ENCODE results near the gene TTC38. TPM values are rescaled to one million over a fixed set of nuclear protein-coding genes. Genes with fewer than 3 reads are reported as not detected.

Gene TTC38
- total RNA-seq, 2 donors from 2014 or later, result 67.7 to 76.9 TPM

DNA sequence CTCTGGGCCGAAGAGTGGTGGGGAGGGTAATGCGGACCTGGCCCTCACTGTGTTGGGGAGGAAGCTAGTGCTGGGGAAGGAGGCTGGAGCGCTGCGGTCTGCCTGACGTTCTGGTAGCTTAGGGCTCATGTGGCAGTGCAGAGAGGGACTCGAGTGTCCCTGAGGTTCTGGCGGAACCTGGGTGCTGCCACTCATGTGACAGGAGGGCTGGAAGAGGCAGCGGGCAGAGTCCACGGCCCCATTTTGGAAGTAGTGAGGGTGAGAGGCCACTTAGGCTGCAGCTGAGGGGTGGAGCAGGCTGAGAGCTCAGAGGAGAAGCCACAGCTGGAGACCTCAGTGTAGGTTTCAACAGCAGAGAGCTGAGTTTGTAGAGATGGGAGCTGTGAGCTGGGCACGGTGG is 51.5 kb downstream of the TTC38 start:
- TF ChIP-seq, protein P1, sequence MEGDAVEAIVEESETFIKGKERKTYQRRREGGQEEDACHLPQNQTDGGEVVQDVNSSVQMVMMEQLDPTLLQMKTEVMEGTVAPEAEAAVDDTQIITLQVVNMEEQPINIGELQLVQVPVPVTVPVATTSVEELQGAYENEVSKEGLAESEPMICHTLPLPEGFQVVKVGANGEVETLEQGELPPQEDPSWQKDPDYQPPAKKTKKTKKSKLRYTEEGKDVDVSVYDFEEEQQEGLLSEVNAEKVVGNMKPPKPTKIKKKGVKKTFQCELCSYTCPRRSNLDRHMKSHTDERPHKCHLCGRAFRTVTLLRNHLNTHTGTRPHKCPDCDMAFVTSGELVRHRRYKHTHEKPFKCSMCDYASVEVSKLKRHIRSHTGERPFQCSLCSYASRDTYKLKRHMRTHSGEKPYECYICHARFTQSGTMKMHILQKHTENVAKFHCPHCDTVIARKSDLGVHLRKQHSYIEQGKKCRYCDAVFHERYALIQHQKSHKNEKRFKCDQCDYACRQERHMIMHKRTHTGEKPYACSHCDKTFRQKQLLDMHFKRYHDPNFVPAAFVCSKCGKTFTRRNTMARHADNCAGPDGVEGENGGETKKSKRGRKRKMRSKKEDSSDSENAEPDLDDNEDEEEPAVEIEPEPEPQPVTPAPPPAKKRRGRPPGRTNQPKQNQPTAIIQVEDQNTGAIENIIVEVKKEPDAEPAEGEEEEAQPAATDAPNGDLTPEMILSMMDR (IDR thresholded peaks at IDR 0.05), result no peak
- ATAC-seq (ENCODE audit: insufficient number of reproducible peaks, low FRiP score, low read depth) (no peak), DNase-seq (ENCODE audit: low spot score) (no peak)

DNA sequence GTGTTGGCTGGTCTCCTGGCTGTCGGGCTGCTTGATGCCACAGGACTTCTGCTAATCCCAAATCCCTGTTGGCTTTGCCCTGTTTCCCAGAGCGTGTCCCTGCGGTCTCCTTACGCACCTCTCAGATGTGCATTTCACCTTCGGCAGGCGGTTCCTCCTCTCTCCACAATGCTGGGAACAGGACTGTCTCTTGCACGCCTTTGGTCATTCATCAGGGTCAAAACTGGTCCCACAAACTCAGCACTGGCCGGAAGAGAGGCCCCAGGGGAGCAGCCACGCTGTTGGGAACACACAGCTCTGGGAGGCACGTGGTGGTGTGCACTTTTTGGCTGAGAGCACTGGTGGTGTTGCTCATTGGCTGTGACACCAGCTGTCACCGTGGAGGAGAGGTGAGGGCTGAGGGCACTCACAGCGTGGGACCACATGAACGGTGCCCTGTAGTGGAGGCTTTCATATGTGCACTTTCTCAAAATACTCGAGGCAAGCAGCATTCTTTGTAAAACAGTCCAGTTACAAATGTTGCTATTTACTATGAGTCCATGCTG is 52.4 kb downstream of the TTC38 start:
- Histone ChIP-seq H3K36me3 (no peaks in the 10 kb centered on the region), H3K9me3 (no peaks in the 10 kb centered on the region), H3K27me3 (replicated peaks; ENCODE audit: insufficient read depth) (no peaks in the 10 kb centered on the region), H3K27ac (no peak overlapping the region), H3K4me1 (ENCODE audit: control insufficient read depth in 1 of 2, low read depth in 2 of 2) (no peaks in the 10 kb centered on the region), H3K4me3 (no peak overlapping the region)
- DNase-seq (ENCODE audit: low spot score), result no peak
- no peak for ATAC-seq (ENCODE audit: insufficient number of reproducible peaks, low FRiP score, low read depth)
- TF ChIP-seq, protein P1 (IDR thresholded peaks at IDR 0.05), result no peak

More for the DNA sequence above, 51.5 kb downstream of the TTC38 start:
- no peaks in the 10 kb centered on the region for H3K4me1 ChIP-seq (ENCODE audit: control insufficient read depth in 1 of 2, low read depth in 2 of 2)
- no peaks in the 10 kb centered on the region for H3K36me3 ChIP-seq
- H3K27ac ChIP-seq, result no peak overlapping the region
- no peak overlapping the region for H3K4me3 ChIP-seq
- H3K27me3 ChIP-seq (replicated peaks; ENCODE audit: insufficient read depth), result no peaks in the 10 kb centered on the region
- H3K9me3 ChIP-seq, result no peaks in the 10 kb centered on the region

DNA sequence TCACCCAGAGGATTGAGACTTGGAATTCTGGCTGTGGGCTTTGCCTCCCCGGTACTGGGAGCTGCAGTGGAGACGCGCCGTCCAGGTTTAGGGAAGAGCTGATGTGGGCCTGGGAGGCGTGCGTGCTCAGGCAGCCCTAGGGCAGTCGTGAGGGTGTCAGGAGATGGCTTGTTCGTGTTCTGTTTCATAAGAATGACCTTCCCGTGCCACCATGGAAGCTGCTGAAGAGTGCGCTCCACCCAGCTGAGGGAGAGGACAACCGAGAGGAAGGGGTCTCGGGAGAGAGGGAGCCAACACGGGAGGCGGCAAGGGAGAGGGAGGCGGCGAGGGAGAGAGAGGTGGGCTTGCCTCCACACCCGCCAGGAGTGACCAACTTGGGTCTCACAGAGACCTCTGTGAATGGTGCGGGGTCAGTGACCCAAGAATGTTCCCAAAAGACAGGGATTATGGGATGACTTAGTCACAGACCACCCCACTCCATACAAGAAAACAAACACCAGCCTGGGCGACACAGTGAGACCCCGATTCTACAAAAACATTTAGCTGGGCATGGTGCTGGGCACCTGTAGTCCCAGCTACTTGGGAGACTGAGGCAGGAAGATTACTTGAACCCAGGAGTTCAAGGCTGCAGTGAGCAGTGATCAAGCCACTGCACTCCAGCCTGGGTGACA is 53.0 kb downstream of the TTC38 start:
- TF ChIP-seq, protein P1 (IDR thresholded peaks at IDR 0.05), result no peak
- no peaks in the 10 kb centered on the region for H3K9me3 ChIP-seq
- DNase-seq (ENCODE audit: low spot score) (no peak), ATAC-seq (ENCODE audit: insufficient number of reproducible peaks, low FRiP score, low read depth) (no peak)
- no peaks in the 10 kb centered on the region for H3K4me1 ChIP-seq (ENCODE audit: control insufficient read depth in 1 of 2, low read depth in 2 of 2)
- no peaks in the 10 kb centered on the region for H3K27me3 ChIP-seq (replicated peaks; ENCODE audit: insufficient read depth)
- H3K36me3 ChIP-seq, result no peaks in the 10 kb centered on the region
- H3K27ac ChIP-seq, result no peak overlapping the region
- no peak overlapping the region for H3K4me3 ChIP-seq

DNA sequence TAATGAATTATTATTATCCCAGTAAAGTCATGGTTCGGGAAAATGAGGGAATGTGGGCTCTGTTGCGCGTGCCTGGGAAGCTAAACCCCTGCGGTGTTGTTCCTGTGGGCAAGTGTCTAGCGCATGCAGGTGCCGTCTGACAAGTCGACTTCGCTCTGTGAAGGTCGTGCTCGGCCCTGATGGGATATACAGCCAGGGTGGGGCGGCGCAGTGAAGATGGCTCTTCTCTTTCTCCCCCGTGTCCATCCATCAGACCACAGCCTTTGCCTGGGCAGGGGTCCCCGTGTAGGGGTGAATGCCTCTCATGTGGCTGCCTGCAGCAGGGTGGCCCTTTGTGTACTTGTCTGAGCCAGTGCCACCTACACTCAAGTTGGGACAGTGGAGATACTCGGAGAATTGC is 54.9 kb downstream of the TTC38 start:
- Histone ChIP-seq H3K27ac (no peak overlapping the region), H3K9me3 (no peaks in the 10 kb centered on the region), H3K27me3 (replicated peaks; ENCODE audit: insufficient read depth) (no peaks in the 10 kb centered on the region), H3K4me1 (ENCODE audit: control insufficient read depth in 1 of 2, low read depth in 2 of 2) (no peaks in the 10 kb centered on the region), H3K4me3 (no peak overlapping the region), H3K36me3 (no peaks in the 10 kb centered on the region)
- ATAC-seq (ENCODE audit: insufficient number of reproducible peaks, low FRiP score, low read depth) (no peak), DNase-seq (ENCODE audit: low spot score) (no peak)
- TF ChIP-seq, protein P1 (IDR thresholded peaks at IDR 0.05), result no peak

DNA sequence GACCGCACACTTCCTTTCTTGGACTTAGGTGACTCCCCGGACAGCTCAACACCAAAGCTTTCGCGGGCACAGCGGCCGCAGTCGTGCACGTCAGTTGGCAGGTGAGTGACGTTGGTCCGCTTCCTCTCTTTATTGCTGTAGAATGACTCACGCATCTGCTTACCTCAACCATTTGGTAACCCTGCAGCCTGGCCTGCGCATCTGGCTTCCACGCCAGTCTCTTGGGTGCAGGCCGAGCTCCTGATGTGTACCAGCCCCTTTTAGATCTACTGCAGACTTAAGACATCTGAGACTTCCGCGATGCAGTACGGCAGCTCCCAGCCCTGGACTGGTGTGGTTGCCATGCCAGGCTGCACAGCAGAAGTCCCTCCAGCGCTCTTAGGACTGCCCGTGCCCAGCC is 55.4 kb downstream of the TTC38 start:
- H3K36me3 ChIP-seq, result no peaks in the 10 kb centered on the region
- TF ChIP-seq, protein P1 (IDR thresholded peaks at IDR 0.05), result no peak
- ATAC-seq (ENCODE audit: insufficient number of reproducible peaks, low FRiP score, low read depth) (no peak), DNase-seq (ENCODE audit: low spot score) (no peak)
- no peaks in the 10 kb centered on the region for H3K9me3 ChIP-seq
- no peaks in the 10 kb centered on the region for H3K27me3 ChIP-seq (replicated peaks; ENCODE audit: insufficient read depth)
- H3K4me1 ChIP-seq (ENCODE audit: control insufficient read depth in 1 of 2, low read depth in 2 of 2), result no peaks in the 10 kb centered on the region
- H3K27ac ChIP-seq, result no peak overlapping the region
- no peak overlapping the region for H3K4me3 ChIP-seq

Data from thoracic aorta (tissue), 2 donors.